ENCODE results near the gene CLCN1. TPM values are rescaled to one million over a fixed set of nuclear protein-coding genes. Genes with fewer than 3 reads are reported as not detected.

CLCN1 gene
- total and polyA plus RNA-seq, 2 donors from 2014 or later, result 0.35 TPM; not detected in 1

GRCh38 chr7:143314127-143314526 lies 1.8 kb upstream of the CLCN1 start:
- Histone ChIP-seq H3K4me1 (ENCODE audit: control insufficient read depth in 2 of 3, insufficient read depth in 2 of 3, low read depth in 1 of 3, low read length in 3 of 3) (no peaks in the 10 kb centered on the region), H3K9ac (ENCODE audit: low read length in 3 of 3) (no peak overlapping the region), H3K4me3 (ENCODE audit: low read length in 3 of 3) (no peak overlapping the region), H3K27me3 (ENCODE audit: control insufficient read depth, insufficient read depth, low read length) (no peaks in the 10 kb centered on the region), H3K36me3 (ENCODE audit: control insufficient read depth in 2 of 3, insufficient read depth in 3 of 3, low read length in 3 of 3) (no peaks in the 10 kb centered on the region), H3K27ac (ENCODE audit: low read depth in 2 of 2, low read length in 2 of 2) (no peak overlapping the region), H3K9me3 (ENCODE audit: control insufficient read depth in 2 of 3, insufficient read depth in 1 of 3, low read length in 3 of 3) (no peaks in the 10 kb centered on the region)
- DNase-seq (no peak), FAIRE-seq (no peak)
- TF ChIP-seq, protein P1, sequence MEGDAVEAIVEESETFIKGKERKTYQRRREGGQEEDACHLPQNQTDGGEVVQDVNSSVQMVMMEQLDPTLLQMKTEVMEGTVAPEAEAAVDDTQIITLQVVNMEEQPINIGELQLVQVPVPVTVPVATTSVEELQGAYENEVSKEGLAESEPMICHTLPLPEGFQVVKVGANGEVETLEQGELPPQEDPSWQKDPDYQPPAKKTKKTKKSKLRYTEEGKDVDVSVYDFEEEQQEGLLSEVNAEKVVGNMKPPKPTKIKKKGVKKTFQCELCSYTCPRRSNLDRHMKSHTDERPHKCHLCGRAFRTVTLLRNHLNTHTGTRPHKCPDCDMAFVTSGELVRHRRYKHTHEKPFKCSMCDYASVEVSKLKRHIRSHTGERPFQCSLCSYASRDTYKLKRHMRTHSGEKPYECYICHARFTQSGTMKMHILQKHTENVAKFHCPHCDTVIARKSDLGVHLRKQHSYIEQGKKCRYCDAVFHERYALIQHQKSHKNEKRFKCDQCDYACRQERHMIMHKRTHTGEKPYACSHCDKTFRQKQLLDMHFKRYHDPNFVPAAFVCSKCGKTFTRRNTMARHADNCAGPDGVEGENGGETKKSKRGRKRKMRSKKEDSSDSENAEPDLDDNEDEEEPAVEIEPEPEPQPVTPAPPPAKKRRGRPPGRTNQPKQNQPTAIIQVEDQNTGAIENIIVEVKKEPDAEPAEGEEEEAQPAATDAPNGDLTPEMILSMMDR (IDR thresholded peaks at IDR 0.05; ENCODE audit: borderline replicate concordance, extremely low read depth, insufficient read depth), result no peak
- intact Hi-C loops (cut with DNase I), result no loop called here

- Histone ChIP-seq H3K9ac (ENCODE audit: low read length in 3 of 3) (no peak overlapping the region), H3K9me3 (ENCODE audit: control insufficient read depth in 2 of 3, insufficient read depth in 1 of 3, low read length in 3 of 3) (no peaks in the 10 kb centered on the region), H3K4me3 (ENCODE audit: low read length in 3 of 3) (no peak overlapping the region), H3K27ac (ENCODE audit: low read depth in 2 of 2, low read length in 2 of 2) (no peak overlapping the region), H3K27me3 (ENCODE audit: control insufficient read depth, insufficient read depth, low read length) (no peaks in the 10 kb centered on the region), H3K36me3 (ENCODE audit: control insufficient read depth in 2 of 3, insufficient read depth in 3 of 3, low read length in 3 of 3) (no peaks in the 10 kb centered on the region), H3K4me1 (ENCODE audit: control insufficient read depth in 2 of 3, insufficient read depth in 2 of 3, low read depth in 1 of 3, low read length in 3 of 3) (no peaks in the 10 kb centered on the region)
- FAIRE-seq (no peak), DNase-seq (no peak)
- TF ChIP-seq, protein P1 (IDR thresholded peaks at IDR 0.05; ENCODE audit: borderline replicate concordance, extremely low read depth, insufficient read depth), result no peak
- intact Hi-C loops (cut with DNase I), result no loop called here
Measured at GRCh38 chr7:143316492-143316891, 581 bp downstream of the CLCN1 start.

GRCh38 chr7:143318661-143319060 lies 2.8 kb downstream of the CLCN1 start:
- DNase-seq, result peak in 3 of 5 donors; percentile 30 to 46 (median 41)
- H3K36me3 ChIP-seq (ENCODE audit: control insufficient read depth in 2 of 3, insufficient read depth in 3 of 3, low read length in 3 of 3), result no peaks in the 10 kb centered on the region

More at GRCh38 chr7:143318661-143319060, 2.8 kb downstream of the CLCN1 start:
- Histone ChIP-seq H3K27ac (ENCODE audit: low read depth in 2 of 2, low read length in 2 of 2) (no peak overlapping the region), H3K4me1 (ENCODE audit: control insufficient read depth in 2 of 3, insufficient read depth in 2 of 3, low read depth in 1 of 3, low read length in 3 of 3) (peaks cover 0 to 2% (median 0%) of the 10 kb centered on the region in 3 donors), H3K27me3 (ENCODE audit: control insufficient read depth, insufficient read depth, low read length) (no peaks in the 10 kb centered on the region), H3K4me3 (ENCODE audit: low read length in 3 of 3) (no peak overlapping the region), H3K9ac (ENCODE audit: low read length in 3 of 3) (no peak overlapping the region), H3K9me3 (ENCODE audit: control insufficient read depth in 2 of 3, insufficient read depth in 1 of 3, low read length in 3 of 3) (no peaks in the 10 kb centered on the region)
- no peak for FAIRE-seq
- TF ChIP-seq, protein P1 (IDR thresholded peaks at IDR 0.05; ENCODE audit: borderline replicate concordance, extremely low read depth, insufficient read depth), result no peak
- intact Hi-C loops (cut with DNase I), result no loop called here

Data from kidney (tissue), 14 donors.